IPS-NIHi11 (cell line): ENCODE results near the gene STN1.
A peak's percentile ranks its signal among the peaks of the same experiment; 100 is the strongest.

Source experiments
- DNase-seq: peaks from one replicate; pipeline ENCODE4 v3.0.0; 2012; ENCODE audit warnings: mixed read lengths, low spot score

The STN1 gene

DNA sequence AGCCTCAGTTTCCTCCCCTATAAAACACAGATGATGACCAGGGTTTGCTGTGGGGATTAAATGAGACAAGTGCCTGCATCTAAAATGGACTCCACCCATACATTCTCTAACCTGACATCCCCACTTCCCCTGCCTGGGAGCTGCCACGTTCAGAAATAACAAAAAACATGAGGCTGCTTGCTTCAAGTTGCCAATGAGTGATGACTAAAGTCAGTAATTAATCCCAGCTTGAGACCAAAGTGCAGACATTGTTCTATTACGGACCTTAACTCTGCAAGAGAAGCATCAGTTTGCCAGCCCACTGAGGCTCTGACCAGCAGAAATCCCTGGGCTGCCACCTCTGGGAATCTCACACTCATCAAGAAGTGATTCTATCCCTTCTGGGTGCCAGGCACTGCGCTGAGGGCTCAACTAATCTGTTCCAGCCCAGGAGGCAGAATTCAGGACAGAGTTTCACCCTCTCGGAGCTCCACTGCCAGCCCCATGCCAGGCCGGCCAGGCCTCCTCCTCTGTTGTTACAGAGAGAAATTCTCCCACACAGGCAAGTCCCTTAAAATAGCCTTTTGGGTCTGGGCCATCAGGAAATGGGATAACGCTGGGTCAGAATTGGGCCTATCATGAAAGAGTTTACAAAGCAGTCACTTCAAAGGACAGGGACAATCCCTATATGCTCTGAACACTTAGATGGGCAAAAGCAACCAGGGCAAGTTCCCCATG lies 74.0 kb downstream of the STN1 start:
- no peak for DNase-seq

DNA sequence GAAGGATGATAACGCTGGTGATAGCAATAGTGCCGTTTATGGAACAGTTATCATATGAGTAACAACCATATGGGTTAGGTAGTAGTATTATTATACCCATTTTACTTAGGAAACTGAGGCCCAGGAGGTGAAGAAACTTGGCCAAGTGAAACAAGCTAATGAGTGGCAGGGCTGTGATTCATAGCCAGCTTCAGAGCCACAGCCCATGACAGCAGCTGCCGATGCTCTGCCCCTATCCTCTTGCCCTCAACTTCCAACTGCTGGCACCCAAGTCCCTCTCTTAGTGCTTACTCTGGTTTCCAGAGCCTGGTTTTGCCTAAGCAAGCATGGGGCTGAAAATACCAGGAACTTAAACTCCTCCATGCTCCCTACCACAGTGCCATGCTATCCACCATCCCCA lies 74.9 kb downstream of the STN1 start:
- no peak for DNase-seq

DNA sequence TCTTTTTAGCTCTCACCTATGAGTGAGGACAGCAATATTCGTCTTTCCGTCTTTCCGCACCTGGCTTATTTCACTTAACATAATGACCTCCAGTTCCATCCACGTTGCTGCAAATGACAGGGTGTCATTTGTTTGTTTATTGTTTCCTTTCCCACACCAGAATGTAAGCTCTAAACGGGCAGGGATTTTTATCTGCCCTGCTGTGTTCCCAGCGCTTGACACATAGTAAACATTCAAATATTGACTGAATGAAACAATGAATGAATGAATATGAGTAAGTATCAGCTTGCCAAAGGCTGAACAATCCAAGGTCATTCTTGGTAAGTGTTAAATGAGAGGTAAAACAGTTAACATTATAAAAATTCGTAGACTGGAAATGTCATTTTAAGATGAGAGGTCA lies 75.4 kb downstream of the STN1 start:
- no peak for DNase-seq

DNA sequence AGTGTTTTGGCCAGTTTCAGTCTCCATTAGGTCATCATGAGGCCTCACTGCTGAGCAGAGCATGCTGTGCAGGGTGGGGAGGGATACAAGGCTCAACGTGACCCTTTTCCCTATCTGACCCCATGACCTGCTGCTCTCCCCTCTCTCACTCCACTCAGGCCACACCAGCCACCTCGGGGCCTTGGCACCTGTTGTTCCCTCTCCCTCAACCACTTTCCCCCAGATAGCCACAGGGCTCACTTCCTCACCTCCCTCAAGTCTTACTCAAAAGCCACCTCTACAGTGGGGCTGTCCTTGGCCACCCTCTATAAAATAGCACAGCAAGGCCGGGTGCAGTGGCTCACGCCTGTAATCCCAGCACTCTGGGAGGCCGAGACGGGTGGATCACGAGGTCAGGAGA lies 76.5 kb downstream of the STN1 start:
- DNase-seq: no peak

DNA sequence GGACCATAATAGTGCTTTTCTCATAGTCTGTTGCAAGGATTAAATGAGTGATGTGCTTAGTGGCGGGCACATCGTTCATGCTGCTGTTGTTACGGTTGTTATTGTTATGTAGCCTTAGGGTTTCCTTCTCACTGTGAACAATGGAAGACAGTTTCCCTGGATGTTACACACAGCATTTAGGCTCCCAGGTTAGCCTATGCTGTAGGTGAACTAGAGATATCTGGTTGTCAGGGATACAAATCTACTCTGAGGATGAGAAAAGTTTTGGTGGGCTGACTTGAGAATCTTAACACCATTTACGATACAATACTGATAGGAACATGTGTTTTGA lies 77.3 kb downstream of the STN1 start:
- no peak for DNase-seq

DNA sequence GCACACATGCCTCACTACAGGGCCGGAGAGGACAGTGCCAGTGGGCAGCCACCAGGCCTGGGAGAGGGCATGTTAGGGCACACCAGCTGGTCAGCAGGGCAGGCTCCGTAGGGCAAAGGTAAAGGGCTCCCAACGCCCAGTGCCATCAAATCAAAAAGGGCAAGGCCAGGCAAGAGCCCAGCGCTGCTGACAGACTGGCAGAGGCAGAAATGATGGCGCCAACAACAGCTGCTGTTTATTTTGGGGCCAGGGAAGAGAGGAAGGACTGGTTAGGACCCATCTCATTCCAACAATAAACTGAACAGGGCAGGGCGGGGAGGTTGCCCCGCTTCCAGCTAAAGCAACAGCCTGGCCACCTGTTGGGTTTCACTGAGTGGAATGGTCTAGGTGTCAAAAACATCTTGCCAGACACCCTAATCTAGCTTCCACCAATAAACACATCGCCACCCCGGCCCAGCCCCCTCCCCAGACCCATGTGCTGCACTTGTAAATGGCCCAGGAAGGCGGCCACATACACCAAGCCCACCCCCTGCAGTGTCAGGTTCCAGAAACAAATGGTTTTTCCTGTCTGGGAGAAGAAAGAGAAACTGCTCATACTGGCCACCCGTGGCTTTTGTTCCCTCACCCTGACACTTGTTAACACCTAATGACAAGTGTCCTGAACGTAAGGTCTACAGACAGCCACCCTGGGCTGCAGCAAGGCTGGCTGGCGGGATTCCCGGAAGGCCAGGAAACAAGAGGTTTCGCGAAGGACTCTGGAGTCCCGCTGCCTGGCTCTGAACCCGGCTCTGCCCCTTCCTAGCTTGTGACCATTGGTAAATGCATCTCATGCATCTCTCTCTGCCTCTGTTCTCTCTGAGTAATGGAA lies 77.9 kb downstream of the STN1 start:
- peak; percentile 59 for DNase-seq

DNA sequence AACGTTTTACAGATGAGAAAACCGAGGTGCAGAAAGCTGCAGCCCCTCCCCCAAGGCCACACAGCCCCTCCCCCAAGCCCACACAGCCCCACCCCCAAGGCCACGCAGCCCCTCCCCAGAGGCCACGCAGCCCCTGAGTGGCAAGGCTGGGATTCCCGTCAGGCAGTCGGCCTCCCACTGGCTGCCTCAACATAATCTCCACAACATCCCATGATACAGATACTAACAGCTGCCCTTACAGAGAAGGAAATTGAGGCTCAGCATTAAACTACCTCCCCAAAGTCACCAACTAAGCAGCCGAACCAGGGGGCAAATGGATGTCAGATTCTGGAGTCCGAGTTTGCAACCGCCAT lies 78.5 kb downstream of the STN1 start:
- no peak for DNase-seq

DNA sequence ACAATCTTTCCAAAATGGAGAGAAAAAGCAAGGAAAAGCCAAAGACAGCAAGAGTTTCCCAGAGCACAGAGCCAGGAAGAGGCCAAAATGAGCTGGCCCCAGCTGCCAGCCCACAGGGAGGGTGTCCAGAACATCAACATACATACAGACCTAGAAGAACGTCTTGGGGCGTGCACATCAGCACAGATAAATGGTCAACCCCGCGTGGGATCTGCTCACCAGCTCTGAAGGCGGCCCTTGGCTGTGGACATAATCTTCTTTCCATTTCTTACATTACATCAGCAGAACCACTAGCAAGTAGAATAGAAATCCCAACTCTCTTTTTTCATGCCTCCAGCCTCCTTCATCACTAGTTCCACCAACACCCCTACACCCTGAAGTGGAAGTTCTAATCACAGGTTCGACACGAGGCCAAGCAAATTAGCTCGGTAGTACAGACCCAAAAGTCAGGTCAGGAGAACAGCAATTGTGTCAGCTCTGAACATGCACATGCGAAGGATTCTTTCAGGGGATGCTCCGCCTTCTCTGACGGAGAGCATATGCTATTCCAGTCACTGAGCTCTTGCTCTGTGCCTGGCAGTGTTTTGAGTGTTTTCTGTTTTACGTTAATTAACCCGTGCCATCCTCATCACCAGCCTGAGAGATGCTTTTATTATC lies 79.0 kb downstream of the STN1 start:
- no peak for DNase-seq

DNA sequence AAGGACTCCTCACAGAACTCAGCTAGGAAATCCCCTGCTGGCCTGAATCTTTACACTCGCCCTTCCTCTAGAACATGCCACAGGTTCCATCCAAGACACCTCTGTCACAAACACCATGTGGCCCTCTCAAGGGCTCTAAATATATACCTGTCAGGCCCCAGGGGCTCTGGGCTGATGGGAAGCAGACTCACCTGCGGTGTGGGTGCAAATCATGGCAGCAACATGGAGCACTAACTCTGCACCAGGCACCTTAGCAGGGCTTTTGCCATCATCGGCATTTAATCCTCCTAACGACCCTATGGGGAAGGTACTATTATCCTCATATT lies 80.0 kb downstream of the STN1 start:
- no peak for DNase-seq

DNA sequence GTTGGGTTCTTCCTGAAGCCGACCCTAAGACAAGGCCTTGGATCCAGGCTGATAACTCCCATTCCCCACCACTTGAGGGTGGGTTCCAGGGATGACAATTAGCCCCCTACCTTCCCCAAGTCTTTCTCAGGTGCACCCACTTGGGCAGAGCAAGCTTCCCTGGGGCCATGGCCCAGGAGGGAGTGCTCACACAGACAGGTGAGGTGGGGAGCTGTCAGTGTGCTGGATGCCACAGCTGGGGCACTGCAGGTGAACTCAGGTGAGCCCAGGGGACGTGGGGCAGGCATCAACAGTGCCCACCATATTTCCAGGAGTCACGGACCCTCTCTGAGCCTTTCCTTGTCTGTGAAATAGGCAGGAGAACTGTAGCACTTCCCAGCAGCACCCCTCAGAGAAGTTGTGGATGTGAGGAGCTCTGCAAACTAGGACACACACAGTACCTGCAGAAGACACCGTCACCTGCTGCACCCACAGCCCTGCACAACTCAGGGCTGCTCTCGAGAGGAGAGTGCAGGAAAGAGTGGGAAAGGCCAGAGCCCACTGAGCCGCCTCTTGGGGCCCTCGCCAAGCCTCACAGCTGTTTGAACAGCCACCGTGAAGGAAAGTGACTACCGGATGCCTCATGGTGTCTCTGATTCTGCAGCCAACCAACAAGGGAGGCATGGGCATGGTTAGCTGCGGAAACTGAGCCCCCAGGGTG lies 80.5 kb downstream of the STN1 start:
- DNase-seq: no peak

DNA sequence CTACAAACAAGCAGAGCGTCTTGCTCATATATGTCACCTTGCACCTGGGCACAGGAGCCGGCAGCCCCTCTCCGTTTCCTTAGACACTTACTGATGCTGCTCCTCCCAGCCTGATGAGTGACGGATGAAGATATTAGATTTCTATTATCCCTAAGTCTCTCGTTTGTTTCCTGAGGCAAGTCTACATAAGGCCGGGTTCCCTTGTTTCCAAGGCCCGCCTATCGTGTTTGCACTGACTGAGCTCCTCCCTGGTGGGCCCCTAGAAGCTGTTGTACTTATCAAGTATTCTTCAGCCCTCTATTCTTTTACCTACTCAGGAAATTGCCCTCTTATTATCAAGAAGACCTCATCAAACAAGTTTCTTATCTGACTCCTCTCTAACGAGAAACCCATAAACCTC lies 81.1 kb downstream of the STN1 start:
- no peak for DNase-seq

DNA sequence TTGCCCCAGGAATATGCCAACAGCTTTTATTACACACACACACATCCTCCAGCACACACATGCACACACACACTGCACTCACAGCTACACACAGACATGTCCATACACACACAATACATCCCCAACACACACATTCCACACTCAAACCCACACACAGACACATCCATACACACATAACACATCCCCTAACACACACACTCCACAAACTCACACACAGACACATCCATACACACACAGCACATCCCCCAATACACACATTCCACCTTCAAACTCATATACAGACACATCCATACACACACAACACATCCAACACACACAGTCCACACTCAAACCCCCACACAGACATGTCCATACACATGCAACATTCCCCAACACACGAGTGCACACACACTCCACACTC lies 81.7 kb downstream of the STN1 start:
- no peak for DNase-seq

DNA sequence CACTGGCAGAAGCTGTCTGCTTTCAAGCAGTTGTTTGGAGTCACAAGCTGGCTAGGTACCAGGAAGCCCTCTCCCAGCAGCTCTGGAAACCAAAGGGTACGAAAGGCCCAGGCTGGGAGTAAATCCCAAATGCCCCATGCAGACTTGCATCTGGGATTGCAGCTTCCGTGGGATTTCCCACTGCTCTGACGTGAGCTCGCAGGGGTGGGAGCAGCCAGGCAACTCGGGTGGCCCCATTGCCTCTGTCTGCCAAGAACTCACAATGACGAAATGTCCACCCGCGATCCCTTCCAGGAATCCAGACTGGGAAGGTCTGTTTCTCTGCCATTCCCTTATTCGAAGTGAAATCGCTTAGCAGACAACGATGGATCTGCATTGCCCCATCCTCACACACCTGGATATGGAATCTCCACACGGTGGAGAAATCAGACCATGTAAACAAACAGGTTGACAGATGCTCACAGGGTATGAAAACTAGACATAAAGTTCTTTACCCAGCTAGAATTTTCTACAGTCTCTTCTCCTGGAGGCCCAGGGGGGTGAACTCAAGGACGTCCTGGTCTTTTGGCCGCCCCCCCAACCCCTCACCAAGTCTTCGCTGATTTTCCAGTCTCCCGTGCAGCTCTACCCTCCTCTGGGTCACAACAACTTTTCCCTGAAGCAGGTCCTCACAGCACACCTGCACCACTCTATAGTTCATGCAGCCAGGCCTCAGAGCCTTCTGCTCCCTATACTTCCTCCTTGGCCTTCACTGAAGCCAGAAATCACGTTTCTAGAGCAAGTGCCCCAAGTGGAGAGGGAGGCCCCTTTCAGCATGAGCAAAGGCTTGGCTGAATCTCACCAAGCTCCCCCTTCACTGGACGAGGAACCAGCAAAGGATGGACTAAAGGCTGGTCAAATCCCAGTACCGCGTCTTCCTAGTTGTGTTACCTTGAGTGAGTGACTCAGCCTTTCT lies 82.6 kb downstream of the STN1 start:
- DNase-seq: no peak

DNA sequence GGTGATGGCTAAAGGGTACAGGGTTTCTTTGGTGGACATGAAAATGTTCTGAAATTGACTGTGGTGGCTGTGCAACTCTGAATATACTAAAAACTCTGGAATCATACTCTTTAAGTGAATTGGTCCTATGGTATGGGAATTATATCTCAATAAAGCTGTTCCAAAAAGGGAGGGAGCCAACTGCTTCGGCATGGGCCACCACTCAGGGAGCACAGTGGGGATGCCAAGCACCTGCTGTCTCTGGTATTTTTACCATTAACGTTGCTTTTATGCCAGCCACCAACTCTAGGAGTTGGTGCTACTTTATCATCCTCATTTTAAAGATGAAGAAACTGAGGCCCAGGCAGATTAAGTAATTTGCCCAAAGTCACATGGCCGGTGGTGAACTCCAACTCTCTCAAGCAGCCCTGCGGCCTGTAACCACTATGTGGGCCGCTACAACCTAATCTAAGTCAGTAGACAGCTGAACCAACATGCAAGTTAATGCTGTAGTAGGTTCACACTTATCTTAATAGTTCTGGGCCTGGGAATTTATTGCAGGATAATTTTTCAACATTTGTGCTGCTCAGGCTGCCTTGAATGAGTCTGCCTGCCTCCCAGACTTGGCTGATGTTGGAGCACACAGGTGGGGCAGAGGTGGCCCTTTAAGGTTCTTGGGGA lies 83.4 kb downstream of the STN1 start:
- no peak for DNase-seq

DNA sequence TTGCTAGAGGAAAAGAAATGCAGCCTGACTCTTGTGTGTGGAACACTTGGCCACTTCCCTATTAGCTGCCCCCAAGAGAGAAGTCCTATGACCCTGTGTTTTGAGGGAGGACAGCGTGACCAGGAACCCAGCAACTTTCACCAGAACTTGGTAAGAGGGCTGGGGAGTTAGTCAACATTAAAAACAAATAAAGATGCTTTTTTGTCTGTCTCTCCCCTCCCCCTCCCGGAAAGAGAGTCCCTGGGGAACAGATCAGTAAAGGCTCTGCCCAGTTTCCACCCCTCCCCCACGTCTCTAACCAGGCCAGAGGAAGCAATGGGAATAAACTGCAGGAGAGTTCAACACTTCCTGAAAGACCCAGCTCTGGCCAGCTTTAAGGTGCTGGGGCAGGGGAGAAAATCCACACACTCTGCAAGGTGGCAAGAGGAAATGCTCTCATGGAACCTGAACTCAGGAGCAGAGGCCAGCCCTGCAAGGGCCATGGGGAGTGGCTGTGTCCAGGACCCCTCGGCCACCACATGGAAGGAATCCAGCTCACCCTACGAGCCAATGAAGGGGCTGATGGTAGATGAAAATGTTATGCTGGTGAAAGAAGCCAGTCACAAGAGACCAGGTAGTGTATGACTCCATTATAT lies 84.1 kb downstream of the STN1 start:
- DNase-seq: peak; percentile 63

DNA sequence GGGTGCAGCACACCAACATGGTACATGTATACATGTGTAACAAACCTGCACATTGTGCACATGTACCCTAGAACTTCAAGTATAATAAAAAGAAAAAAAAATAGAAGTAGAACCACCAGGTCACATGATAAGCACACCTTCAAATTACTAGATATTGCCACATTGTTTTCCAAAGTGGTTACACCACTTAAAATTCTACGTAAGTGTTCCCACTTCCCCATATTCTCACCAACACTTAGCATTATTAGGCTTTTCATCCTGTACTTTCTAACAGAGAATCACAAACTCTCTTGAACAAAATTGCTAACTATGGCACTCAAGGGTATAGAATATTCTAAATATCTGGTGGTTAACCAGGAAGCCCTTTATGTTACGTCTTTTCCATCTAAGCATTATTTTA lies 85.2 kb downstream of the STN1 start:
- DNase-seq: no peak
